SKM-1 treated with dmso at 0.1 percent for 144 hours (cell line): Measurements from ENCODE around the gene TMEM273.

Source experiments
- DNase-seq: peaks from one replicate; lab custom pipeline; 2025; ENCODE audit not compliant: unreplicated experiment; lab: John Stamatoyannopoulos, UW

Gene TMEM273

DNA sequence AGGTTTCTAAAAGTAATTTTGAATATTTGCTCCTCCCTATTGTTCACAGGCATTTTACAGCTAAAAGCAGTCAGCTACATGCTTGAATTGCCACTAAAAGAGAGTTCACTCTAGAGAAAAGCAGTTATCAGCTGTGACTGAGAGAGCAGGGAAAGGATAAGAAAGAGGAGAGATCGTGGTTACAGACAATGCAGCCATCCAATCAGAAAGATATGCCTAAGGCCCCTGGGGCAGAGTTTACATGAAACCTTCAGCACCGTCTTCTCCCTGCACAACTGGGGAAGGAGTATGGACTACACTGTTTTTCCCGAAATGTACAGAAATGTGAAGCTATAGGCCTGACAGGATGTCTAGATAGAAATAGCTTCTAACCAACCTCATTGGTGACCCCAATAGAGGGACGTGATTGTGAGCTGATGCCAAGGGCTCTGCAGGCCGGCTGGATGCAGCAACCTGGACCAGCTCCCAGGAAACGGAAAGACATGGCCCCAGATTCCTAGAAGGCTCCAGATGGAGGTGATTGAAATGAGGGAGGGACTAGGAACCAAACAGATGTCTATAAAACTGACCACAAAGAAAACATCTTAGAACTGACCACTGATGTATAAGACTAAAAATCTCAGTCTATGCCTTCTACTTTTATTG lies 69.6 kb downstream of the TMEM273 start:
- no peak for DNase-seq

GRCh38 chr10:49117376-49118070 lies 70.7 kb downstream of the TMEM273 start:
- DNase-seq: no peak

GRCh38 chr10:49116509-49117375 lies 71.4 kb downstream of the TMEM273 start:
- no peak for DNase-seq

GRCh38 chr10:49115796-49116508 lies 72.2 kb downstream of the TMEM273 start:
- DNase-seq: no peak

DNA sequence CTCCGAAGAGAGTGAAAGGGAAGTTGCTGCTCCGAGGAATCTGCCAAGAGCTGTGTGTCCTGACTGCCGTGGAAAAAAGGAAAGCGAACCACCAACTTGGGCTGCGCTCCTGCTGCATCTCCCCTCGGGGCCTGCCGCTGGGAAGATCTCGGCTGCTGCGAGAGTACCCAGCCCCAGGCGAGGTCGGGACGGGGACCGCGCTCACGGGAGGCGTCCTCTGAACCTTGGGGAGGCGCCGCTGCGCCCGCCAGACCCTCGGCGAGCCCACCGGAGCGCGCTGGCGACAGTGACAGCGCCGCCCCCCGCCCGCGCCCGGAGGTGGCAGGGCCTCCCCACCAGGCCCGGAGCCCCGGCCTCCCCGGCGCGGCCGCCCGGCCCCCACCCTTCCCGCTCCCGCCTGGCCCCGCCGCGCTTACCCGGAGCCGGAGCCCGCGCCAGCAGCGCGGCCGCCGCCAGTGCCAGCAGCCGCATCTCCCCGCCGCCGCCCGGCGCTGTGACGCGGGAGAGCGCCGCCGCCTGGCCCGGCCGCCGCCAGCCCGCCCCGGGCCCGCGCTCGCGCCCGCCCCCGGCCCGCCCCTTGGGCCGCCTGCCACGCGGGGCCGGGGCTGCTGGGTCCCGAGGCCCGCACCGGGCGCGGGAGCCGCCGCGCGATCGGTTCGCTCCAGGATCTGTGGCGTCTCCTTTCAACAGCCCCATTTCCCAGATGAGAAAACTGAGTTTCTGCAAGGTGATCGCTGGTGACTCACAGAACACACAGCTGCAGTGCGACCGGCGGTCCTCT lies 73.0 kb downstream of the TMEM273 start, which contains the start of gene VSTM4:
TSS of gene VSTM4 (minus strand) at position 508 of the 781 bp plus-strand sequence. CDS start at position 471, 37 bp downstream.
- DNase-seq: no peak

DNA sequence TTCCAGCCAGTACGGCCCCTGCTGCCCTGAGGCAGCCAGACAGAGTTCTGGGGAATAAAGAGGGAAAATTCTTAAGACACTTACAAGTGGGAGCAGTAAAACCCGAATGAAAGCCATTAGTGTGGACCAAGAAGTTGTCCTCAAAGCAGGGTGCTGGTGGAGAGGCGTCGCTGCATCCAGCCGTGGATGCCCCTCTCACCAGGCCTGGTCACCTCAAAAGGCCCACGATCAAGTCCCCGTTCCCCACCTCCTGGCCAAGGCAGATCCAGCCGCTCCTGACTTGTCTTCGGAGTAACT lies 73.5 kb downstream of the TMEM273 start:
- DNase-seq: no peak

- DNase-seq: no peak
Measured at GRCh38 chr10:49113741-49114141, 74.5 kb downstream of the TMEM273 start.

DNA sequence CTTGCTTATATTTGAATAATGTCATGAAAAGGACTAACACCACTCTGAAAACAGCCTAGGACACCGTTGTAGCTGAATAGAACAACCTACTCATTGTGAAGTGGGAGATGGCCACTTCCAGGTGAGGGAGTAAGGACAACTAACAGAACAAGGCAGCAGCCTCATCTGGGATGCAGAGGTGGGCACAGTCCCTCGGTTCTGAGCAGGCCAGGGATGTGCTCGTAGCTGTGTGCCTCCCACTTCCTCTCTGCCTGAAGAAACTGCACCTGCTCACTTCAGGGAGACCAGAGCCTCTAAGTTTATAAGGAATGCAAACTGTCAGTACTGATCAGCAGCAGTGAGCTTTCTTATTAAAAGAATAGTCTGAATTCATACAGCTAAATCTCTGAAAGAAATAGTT lies 75.3 kb downstream of the TMEM273 start:
- DNase-seq: no peak

- no peak for DNase-seq
Measured at GRCh38 chr10:49112098-49112497, 76.1 kb downstream of the TMEM273 start.

DNA sequence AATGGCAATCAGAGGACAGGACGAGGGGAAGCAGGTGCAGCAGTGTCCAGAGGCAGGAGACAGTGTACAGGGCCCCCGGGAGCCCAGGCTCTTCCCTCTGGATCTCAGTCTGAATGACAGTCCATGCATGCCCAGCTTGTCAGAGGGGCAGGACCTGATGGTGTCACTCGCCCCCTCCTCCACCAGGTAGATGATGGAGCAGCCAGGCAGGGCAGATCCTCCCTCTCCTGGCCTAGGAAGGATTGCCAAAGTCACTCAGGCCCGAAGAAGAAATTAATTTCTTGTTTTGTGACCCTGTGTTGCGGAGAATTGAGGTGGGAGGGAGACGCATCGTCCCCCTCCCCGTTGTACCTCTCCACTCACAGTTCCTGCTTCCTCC lies 76.9 kb downstream of the TMEM273 start:
- no peak for DNase-seq

DNA sequence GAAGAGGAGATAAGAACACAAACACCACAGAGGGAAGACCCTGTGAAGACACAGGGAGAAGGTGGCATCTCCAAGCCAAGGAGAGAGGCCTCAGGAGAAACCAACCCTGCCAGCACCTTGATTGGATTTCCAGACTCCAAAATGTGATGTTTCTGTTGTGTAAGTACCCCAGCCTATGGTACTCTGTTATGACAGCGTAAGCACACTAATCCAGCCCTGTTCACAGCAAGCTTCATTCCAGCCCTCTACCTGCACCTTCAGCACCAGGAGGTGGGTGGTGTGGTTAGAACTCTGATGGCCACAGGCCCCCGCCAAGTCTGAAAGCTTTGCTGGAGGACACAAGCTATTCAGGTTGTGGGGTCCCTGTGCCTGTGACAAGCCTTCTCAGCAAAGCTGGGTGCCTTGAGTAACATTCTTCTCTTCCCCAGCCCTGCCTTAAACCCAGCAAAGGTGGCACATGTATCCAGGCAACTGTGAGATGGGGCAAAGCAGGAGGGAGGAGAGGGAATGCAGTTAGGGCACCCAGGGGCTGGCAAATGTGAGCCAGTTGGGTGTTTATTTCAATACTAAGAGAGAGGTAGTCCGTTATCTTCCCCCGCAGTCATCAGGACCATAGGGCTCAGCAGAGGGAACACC lies 77.4 kb downstream of the TMEM273 start:
- no peak for DNase-seq

- no peak for DNase-seq
Measured at GRCh38 chr10:49109669-49110340, 78.4 kb downstream of the TMEM273 start.

- no peak for DNase-seq
Measured at GRCh38 chr10:49108656-49109055, 79.5 kb downstream of the TMEM273 start.

DNA sequence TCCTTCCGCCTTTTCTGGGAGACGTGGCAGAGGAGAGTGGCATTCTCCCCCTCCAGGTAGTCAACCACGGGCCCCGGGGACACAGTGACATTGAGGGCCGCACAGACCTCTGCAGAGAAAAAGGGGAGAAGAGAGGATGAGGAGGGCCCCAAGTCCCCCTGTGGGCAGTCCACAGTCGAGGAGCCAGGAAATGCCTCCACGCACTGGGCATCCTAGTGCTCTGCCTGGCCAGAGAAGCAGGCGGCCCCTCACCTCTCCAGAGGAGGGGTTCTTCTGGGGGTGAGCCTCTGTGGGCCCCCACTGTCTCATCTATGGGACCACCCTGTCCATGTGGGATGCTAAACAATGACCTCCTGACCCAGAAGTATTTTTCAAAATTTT lies 80.3 kb downstream of the TMEM273 start:
- DNase-seq: no peak

DNA sequence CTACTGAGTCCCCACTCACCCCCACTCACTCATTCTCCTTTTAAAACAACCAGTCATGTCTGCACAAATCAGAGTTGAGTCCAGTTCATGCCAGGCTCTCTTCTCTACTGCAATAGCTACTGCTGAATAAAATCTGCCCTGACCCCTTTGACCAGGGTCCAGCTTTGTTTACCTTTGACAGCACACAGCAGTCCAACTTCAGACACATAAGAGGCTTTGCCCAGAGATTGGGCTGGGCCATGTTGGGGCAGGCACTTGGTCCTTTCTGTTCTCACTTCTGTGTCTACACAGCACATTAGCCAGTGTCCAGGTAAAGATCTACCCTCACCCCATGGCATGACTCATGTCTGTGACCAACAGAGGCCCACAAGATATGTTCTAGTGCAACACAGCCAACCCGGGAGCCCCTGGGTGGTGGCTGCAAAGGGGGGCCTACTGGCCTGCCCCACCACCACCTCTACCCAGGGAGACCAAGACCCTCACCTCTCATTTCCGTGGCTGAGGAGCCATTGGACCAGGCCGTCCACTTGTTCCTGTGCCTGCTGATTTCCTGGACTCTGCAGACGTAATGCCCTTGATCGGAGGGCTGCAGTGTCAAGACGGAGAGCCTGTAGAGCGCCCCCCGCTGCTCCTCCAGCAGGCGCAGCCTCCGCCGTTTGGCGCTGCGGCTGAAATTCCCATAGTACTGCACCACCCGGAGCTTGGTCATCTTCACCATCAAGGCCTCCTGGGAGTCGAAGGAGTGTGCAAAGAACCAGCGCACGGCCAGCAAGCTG lies 80.9 kb downstream of the TMEM273 start:
- no peak for DNase-seq

GRCh38 chr10:49106451-49106850 lies 81.7 kb downstream of the TMEM273 start:
- no peak for DNase-seq

DNA sequence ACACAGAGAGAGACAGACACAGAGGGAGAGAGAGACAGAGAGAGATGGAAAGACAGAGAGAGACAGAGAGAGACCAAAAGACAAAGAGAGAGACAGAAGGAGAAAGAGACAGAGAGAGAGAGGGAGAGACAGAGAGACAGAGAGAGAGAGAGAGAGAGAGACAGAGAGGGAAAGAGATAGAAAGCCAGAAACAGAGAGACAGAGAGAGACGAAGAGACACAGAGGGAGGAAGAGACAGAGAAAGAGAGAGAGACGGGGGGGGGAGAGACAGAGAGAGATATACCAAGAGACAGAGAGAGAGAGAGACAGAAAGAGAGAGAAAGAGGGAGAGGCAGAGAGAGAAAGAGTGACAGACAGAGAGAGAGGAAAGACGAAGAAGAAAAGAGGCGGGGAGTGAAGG lies 83.1 kb downstream of the TMEM273 start:
- no peak for DNase-seq
